ENCODE results near the gene PRKD1. TPM values are rescaled to one million over a fixed set of nuclear protein-coding genes. Genes with fewer than 3 reads are reported as not detected.

The PRKD1 gene
- total and polyA plus RNA-seq, 10 donors, result 1.0 to 8.9 (median 4.5) TPM

DNA sequence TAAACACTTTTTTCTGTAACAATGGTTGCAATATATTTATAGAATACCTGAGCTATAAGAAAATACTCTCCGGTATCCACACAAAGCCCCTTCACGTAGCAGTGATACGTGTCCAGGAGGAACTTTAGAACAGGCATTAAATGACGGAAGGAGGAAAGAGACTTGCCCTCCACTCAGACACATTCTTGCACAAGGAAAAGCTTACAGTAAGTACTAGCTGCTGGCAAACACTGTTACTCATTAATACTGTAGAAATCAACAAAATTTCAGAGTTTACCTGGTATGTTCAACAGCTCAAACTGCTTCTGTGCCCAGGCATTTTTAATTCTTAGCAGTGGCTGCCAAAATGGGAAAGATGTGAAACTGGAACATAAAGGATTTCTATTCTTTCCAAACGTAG, 41.7 kb downstream of the PRKD1 start:
- H3K27ac ChIP-seq, result no peak overlapping the region
- no peaks in the 10 kb centered on the region for H3K36me3 ChIP-seq
- H3K4me1 ChIP-seq, result no peaks in the 10 kb centered on the region
- peaks cover 0 to 5% (median 0%) of the 10 kb centered on the region in 8 donors for H3K9me3 ChIP-seq
- no peak for TF ChIP-seq POLR2A (IDR thresholded peaks at IDR 0.05)
- TF ChIP-seq, protein P1, sequence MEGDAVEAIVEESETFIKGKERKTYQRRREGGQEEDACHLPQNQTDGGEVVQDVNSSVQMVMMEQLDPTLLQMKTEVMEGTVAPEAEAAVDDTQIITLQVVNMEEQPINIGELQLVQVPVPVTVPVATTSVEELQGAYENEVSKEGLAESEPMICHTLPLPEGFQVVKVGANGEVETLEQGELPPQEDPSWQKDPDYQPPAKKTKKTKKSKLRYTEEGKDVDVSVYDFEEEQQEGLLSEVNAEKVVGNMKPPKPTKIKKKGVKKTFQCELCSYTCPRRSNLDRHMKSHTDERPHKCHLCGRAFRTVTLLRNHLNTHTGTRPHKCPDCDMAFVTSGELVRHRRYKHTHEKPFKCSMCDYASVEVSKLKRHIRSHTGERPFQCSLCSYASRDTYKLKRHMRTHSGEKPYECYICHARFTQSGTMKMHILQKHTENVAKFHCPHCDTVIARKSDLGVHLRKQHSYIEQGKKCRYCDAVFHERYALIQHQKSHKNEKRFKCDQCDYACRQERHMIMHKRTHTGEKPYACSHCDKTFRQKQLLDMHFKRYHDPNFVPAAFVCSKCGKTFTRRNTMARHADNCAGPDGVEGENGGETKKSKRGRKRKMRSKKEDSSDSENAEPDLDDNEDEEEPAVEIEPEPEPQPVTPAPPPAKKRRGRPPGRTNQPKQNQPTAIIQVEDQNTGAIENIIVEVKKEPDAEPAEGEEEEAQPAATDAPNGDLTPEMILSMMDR (IDR thresholded peaks at IDR 0.05 in 8 of 11, conservative IDR thresholded peaks at IDR 0.05 in 3 of 11), result no peak
- no peak for TF ChIP-seq POLR2AphosphoS5 (IDR thresholded peaks at IDR 0.05)
- no peak overlapping the region for H3K4me3 ChIP-seq
- H3K27me3 ChIP-seq (replicated peaks in 1 of 7), result no peaks in the 10 kb centered on the region
- 83 to 90% (median 86%) methylated on average over 5 of the region's 5 CpGs for WGBS, 5 donors
- no peak for DNase-seq
- intact Hi-C loops (cut with DNase I; ENCODE audit: low total_unique reads), result no loop called here

DNA sequence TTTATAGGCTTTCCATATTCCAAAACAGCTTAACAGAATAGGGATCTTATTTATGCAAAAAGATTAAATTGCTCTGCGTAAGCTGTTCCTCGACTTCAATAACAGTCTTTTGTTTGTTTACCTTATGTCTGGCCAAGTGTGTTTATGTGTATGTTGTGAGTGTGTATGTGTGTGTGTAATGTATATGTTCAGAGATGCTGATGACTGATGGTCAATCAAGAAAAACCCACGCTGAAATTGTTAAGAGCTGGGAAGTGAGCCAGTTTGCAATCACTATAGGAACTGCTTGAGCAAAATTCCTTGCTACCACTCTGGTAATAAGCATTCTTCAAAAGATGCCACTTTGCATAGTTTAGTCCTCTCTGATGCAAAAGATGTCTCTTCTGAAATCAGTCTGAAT, 59.6 kb downstream of the PRKD1 start:
- Histone ChIP-seq H3K9me3 (no peaks in the 10 kb centered on the region), H3K4me3 (no peak overlapping the region), H3K4me1 (no peaks in the 10 kb centered on the region), H3K27me3 (replicated peaks in 1 of 7) (no peaks in the 10 kb centered on the region), H3K27ac (no peak overlapping the region), H3K36me3 (no peaks in the 10 kb centered on the region)
- 67 to 75% (median 74%) methylated on average over 3 of the region's 3 CpGs for WGBS, 5 donors
- no peak for DNase-seq
- TF ChIP-seq, protein P1 (IDR thresholded peaks at IDR 0.05 in 8 of 11, conservative IDR thresholded peaks at IDR 0.05 in 3 of 11), result no peak
- TF ChIP-seq POLR2A (IDR thresholded peaks at IDR 0.05) (no peak), POLR2AphosphoS5 (IDR thresholded peaks at IDR 0.05) (no peak)
- intact Hi-C loops (cut with DNase I; ENCODE audit: low total_unique reads), result no loop called here

DNA sequence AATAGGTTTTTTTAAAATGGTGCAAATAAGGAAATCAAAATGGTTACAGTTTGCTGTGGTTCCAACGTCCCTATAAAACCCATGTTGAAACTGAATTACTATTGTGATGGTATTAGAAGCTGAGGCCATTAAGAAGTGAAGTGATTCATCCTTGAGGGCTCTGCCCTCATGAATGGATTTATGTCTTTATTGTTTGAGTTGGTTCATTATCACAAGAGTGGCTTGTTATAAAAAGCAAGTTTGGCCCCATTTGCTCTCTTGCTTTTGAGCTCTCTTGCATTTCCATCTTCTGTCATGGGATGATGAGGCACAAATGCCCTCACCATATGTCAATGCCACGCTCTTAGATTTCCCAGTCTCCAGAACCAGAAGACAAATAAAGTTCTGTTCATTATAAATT, 62.3 kb downstream of the PRKD1 start:
- no peaks in the 10 kb centered on the region for H3K27me3 ChIP-seq (replicated peaks in 1 of 7)
- H3K27ac ChIP-seq, result no peak overlapping the region
- no peaks in the 10 kb centered on the region for H3K9me3 ChIP-seq
- no peak for DNase-seq
- 67 to 79% (median 71%) methylated on average over 2 of the region's 2 CpGs for WGBS, 5 donors
- TF ChIP-seq, protein P1 (IDR thresholded peaks at IDR 0.05 in 8 of 11, conservative IDR thresholded peaks at IDR 0.05 in 3 of 11), result no peak
- no peak for TF ChIP-seq POLR2A (IDR thresholded peaks at IDR 0.05)
- no peak for TF ChIP-seq POLR2AphosphoS5 (IDR thresholded peaks at IDR 0.05)
- no peaks in the 10 kb centered on the region for H3K36me3 ChIP-seq
- no peak overlapping the region for H3K4me3 ChIP-seq
- H3K4me1 ChIP-seq, result no peaks in the 10 kb centered on the region
- intact Hi-C loops (cut with DNase I; ENCODE audit: low total_unique reads), result no loop called here

DNA sequence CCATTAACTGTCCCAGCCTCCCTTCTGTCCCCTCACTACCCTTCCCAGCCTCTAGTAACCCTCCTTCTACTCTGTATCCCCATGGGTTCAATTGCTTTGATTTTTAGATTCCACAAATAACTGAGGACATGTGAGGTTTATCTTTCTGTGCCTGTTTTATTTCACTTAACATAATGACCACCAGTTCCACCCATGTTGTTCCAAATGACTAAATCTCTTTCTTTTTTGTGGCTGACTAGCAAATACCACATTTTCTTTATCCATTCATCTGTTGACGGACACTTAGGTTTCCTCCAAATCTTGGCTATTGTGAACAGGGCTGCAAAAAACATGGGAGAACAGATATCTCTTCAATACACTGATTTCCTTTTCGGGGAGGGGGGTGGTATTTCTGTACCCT, 65.7 kb downstream of the PRKD1 start:
- no peak overlapping the region for H3K27ac ChIP-seq
- no peak overlapping the region for H3K4me3 ChIP-seq
- WGBS, 5 donors, result 70 to 77% (median 76%) methylated on average over 2 of the region's 2 CpGs
- no peak for DNase-seq
- H3K4me1 ChIP-seq, result peaks cover 0 to 4% (median 0%) of the 10 kb centered on the region in 6 donors
- H3K36me3 ChIP-seq, result no peaks in the 10 kb centered on the region
- intact Hi-C loops (cut with DNase I; ENCODE audit: low total_unique reads), result no loop called here
- no peaks in the 10 kb centered on the region for H3K27me3 ChIP-seq (replicated peaks in 1 of 7)
- no peak for TF ChIP-seq POLR2A (IDR thresholded peaks at IDR 0.05)
- TF ChIP-seq, protein P1 (IDR thresholded peaks at IDR 0.05 in 8 of 11, conservative IDR thresholded peaks at IDR 0.05 in 3 of 11), result no peak
- TF ChIP-seq POLR2AphosphoS5 (IDR thresholded peaks at IDR 0.05), result no peak
- H3K9me3 ChIP-seq, result peaks cover 0 to 6% (median 0%) of the 10 kb centered on the region in 8 donors

All from spleen (tissue), 11 donors.